MM.1S (cell line): ENCODE results near the gene CGB2.

Source experiments
- DNase-seq: peaks from one replicate; pipeline ENCODE4 v3.0.0-alpha.2; 2015
- H2AFZ ChIP-seq: fragments of 300-600 bp; sonication (generic); 2 replicates; pipeline ENCODE4 v1.6.0; 2016; ENCODE audit warnings: antibody characterized with exemption, low read length
- H3F3A ChIP-seq: fragments of 300-600 bp; sonication (generic); 2 replicates; pipeline ENCODE4 v1.6.1; 2016; ENCODE audit warnings: mild to moderate bottlenecking, antibody characterized with exemption, low read length, moderate library complexity, mixed read lengths; ENCODE audit not compliant: insufficient read depth
- H3K27ac ChIP-seq: fragments of 300-600 bp; sonication (generic); 2 replicates; pipeline ENCODE4 v1.5.1; 2016; ENCODE audit warnings: mild to moderate bottlenecking, low read length
- H3K27me3 ChIP-seq: fragments of 300-600 bp; sonication (generic); replicated peaks from 2 replicates; pipeline ENCODE4 v1.6.0; 2016; ENCODE audit warnings: low read length; ENCODE audit not compliant: insufficient read depth
- H3K36me3 ChIP-seq: fragments of 300-600 bp; sonication (generic); replicated peaks from 2 replicates; pipeline ENCODE4 v1.6.1; 2016; ENCODE audit warnings: mild to moderate bottlenecking, low read length, mixed read lengths; ENCODE audit not compliant: insufficient read depth
- H3K4me1 ChIP-seq: fragments of 300-600 bp; sonication (generic); 2 replicates; pipeline ENCODE4 v1.6.1; 2016; ENCODE audit warnings: low read length, mixed read lengths
- H3K4me2 ChIP-seq: fragments of 300-600 bp; sonication (generic); 2 replicates; pipeline ENCODE4 v1.6.0; 2016; ENCODE audit warnings: low read depth, low read length
- H3K4me3 ChIP-seq: fragments of 300-600 bp; sonication (generic); 2 replicates; pipeline ENCODE4 v1.5.1; 2016; ENCODE audit warnings: low read length, mixed read lengths
- H3K79me2 ChIP-seq: fragments of 300-600 bp; sonication (generic); 2 replicates; pipeline ENCODE4 v1.6.1; 2016; ENCODE audit warnings: mixed run types, low read length, mixed read lengths
- H3K9ac ChIP-seq: fragments of 300-600 bp; sonication (generic); 2 replicates; pipeline ENCODE4 v1.6.1; 2016; ENCODE audit warnings: low read length, mixed read lengths
- H3K9me2 ChIP-seq: fragments of 300-600 bp; sonication (generic); replicated peaks from 2 replicates; pipeline ENCODE4 v1.6.1; 2016; ENCODE audit warnings: mild to moderate bottlenecking, low read length, mixed read lengths; ENCODE audit not compliant: insufficient read depth
- H3K9me3 ChIP-seq: fragments of 300-600 bp; sonication (generic); replicated peaks from 2 replicates; pipeline ENCODE4 v1.6.1; 2016; ENCODE audit warnings: mild to moderate bottlenecking, low read length, mixed read lengths; ENCODE audit not compliant: insufficient read depth
- H4K20me1 ChIP-seq: fragments of 300-600 bp; sonication (generic); 2 replicates; pipeline ENCODE4 v1.6.1; 2016; ENCODE audit warnings: mild to moderate bottlenecking, low read length, moderate library complexity, mixed read lengths; ENCODE audit not compliant: insufficient read depth
- EZH2 ChIP-seq: fragments of 300-600 bp; sonication (generic); optimal IDR thresholded peaks from 2 replicates; pipeline ENCODE3; 2017; ENCODE audit warnings: low read depth, mild to moderate bottlenecking, antibody characterized with exemption, low read length, mixed read lengths
- EZH2phosphoT487 ChIP-seq: fragments of 300-600 bp; sonication (generic); IDR thresholded peaks from 2 replicates; pipeline ENCODE4 v1.6.1; 2018; ENCODE audit warnings: antibody characterized with exemption, low read length
- TF ChIP-seq, protein P1 (sequence below): fragments of 300-600 bp; sonication (generic); IDR thresholded peaks from 2 replicates; pipeline ENCODE4 v1.5.1; 2016; ENCODE audit warnings: antibody characterized with exemption, low read length, mixed read lengths

The CGB2 gene

DNA sequence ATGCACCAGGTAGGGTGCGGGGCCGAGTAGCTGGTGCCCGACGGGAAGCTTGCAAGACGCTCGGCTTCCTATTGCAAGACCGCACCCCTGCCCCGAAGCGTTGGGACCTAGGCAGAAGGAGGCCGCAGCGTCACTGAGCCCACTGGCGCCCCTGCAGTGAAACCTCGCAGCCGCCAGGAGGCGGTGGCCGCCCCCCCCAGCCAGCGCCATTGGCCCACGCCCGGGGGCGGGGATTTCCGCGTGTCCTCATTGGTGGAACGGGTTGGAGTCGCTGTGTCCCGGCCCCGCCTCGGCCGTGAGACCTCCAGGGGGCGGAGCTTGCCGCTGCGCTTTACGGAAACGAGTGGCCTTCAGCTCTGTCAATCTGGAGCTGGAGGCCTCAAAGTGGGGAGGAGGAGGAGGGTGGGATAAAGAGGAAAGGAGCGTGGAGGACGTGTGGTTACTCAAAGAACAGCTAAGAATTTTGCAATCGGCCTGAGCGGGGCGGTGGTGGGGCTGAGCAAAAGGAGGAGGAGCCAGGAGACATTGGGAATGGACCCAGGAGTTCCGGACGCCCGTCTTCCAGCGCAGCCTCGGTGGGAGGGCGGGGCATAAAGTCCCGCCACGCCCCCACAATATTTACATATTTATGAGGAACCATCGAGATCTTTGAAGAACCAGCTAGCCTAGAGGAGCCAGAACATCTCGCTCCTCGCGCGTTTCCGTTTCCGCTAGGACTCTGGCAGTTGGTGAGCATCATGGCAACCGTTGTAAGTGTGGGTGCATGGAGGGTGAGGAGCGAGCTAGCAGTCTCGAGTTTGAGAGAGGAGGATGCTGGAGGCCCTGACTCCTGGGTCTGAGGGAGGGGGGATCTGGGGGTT, 38.3 kb upstream of the CGB2 start, which contains the start of the genes GYS1 and RUVBL2:
GYS1 (minus strand) TSS at position 135 of the 860 bp plus-strand sequence. CDS start 197 bp downstream, outside the sequence.
RUVBL2 (plus strand) TSS at position 713 of the 860 bp plus-strand sequence; CDS start at position 738, 25 bp downstream.
- peak; percentile 100 for DNase-seq
- H3F3A ChIP-seq = no peaks in the 10 kb centered on the region
- peaks cover 75% of the 10 kb centered on the region for H3K79me2 ChIP-seq
- no peak for TF ChIP-seq EZH2phosphoT487
- TF ChIP-seq, protein P1, sequence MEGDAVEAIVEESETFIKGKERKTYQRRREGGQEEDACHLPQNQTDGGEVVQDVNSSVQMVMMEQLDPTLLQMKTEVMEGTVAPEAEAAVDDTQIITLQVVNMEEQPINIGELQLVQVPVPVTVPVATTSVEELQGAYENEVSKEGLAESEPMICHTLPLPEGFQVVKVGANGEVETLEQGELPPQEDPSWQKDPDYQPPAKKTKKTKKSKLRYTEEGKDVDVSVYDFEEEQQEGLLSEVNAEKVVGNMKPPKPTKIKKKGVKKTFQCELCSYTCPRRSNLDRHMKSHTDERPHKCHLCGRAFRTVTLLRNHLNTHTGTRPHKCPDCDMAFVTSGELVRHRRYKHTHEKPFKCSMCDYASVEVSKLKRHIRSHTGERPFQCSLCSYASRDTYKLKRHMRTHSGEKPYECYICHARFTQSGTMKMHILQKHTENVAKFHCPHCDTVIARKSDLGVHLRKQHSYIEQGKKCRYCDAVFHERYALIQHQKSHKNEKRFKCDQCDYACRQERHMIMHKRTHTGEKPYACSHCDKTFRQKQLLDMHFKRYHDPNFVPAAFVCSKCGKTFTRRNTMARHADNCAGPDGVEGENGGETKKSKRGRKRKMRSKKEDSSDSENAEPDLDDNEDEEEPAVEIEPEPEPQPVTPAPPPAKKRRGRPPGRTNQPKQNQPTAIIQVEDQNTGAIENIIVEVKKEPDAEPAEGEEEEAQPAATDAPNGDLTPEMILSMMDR = peak; percentile 90
- H3K9me2 ChIP-seq = no peaks in the 10 kb centered on the region
- H3K27ac ChIP-seq = peak within 1 kb of the TSS; percentile 89
- no peaks in the 10 kb centered on the region for H3K27me3 ChIP-seq
- H3K4me2 ChIP-seq = peak within 1 kb of the TSS; percentile 89
- no peaks in the 10 kb centered on the region for H4K20me1 ChIP-seq
- H2AFZ ChIP-seq = peak within 1 kb of the TSS; percentile 77
- no peaks in the 10 kb centered on the region for H3K36me3 ChIP-seq
- no peaks in the 10 kb centered on the region for H3K9me3 ChIP-seq
- peak within 1 kb of the TSS; percentile 87 for H3K9ac ChIP-seq
- H3K4me3 ChIP-seq = peak within 1 kb of the TSS; percentile 96
- H3K4me1 ChIP-seq = peaks cover 10% of the 10 kb centered on the region

DNA sequence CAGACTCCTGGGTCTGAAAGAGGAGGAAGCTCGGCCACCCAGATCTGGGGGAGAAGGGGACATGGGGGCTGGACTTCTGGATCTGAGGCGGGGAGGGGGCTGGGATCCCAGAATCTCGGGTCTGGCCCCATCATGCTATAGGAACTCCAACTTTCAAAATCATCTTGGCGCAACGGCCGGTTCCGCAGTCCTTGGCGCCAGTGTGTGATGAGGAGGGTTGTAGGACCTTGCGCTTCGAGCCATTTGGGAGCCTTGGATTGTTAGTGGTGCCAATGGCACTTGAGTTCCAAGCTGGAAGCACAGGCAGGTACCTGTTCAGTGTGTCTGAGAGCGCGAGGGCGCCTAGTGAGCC, 37.7 kb upstream of the CGB2 start:
- H4K20me1 ChIP-seq = no peaks in the 10 kb centered on the region
- no peaks in the 10 kb centered on the region for H3K36me3 ChIP-seq
- H3K27ac ChIP-seq = peak overlapping the region; percentile 89; the same call in 1 of the 2 replicates
- TF ChIP-seq EZH2phosphoT487 = no peak
- TF ChIP-seq EZH2 = no peak
- TF ChIP-seq, protein P1 = no peak
- H3F3A ChIP-seq = no peaks in the 10 kb centered on the region
- peak overlapping the region; percentile 89 for H3K4me2 ChIP-seq
- H2AFZ ChIP-seq = peak overlapping the region; percentile 52
- H3K9me2 ChIP-seq = no peaks in the 10 kb centered on the region
- H3K4me3 ChIP-seq = peak overlapping the region; percentile 96
- H3K27me3 ChIP-seq = no peaks in the 10 kb centered on the region
- peaks cover 10% of the 10 kb centered on the region for H3K4me1 ChIP-seq
- H3K9ac ChIP-seq = peak overlapping the region; percentile 87
- no peaks in the 10 kb centered on the region for H3K9me3 ChIP-seq
- peaks cover 79% of the 10 kb centered on the region for H3K79me2 ChIP-seq
- no peak for DNase-seq

DNA sequence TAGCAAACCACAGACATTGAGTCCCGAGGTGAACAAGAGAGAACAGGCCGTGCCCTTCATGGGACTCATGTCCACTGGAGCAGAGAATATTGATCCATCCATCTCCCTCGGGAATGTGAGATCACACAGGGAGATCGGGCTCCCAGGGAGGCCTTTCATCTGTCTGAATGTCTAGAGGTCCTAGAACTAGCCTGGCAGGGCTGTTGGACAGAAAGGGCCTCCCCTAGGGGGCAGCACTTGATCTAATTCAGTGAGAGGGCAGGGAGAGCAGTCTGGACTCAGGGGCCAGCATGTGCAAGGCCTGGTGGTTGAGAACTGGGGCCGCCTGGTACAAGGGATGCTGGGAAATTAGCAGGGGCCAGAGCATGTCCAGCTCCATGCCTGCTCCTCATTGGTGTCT, 33.7 kb upstream of the CGB2 start:
- H3K79me2 ChIP-seq = peaks cover 59% of the 10 kb centered on the region
- no peak overlapping the region for H3K4me2 ChIP-seq
- no peaks in the 10 kb centered on the region for H3K27me3 ChIP-seq
- no peaks in the 10 kb centered on the region for H3K9me2 ChIP-seq
- peak; percentile 52 for DNase-seq
- H3K9me3 ChIP-seq = no peaks in the 10 kb centered on the region
- H3K4me3 ChIP-seq = no peak overlapping the region
- TF ChIP-seq, protein P1 = peak; percentile 56
- no peak for TF ChIP-seq EZH2
- peaks cover 4% of the 10 kb centered on the region; the same call in 1 of the 2 replicates for H3K4me1 ChIP-seq
- H3K36me3 ChIP-seq = no peaks in the 10 kb centered on the region; the same call in 1 of the 2 replicates
- H4K20me1 ChIP-seq = no peaks in the 10 kb centered on the region
- no peak overlapping the region for H3K9ac ChIP-seq
- H2AFZ ChIP-seq = no peak overlapping the region
- no peak overlapping the region for H3K27ac ChIP-seq
- H3F3A ChIP-seq = no peaks in the 10 kb centered on the region
